Endometrium (tissue), 2 donors: ENCODE data around the gene CLDN18.

Source experiments
- FAIRE-seq: peaks from 2 replicates; lab custom pipeline; 2012; peaks lifted over from hg19 to GRCh38; lab: Jason Lieb, UNC
- donor health status: control.
- donor health status: control.

CLDN18 gene

DNA sequence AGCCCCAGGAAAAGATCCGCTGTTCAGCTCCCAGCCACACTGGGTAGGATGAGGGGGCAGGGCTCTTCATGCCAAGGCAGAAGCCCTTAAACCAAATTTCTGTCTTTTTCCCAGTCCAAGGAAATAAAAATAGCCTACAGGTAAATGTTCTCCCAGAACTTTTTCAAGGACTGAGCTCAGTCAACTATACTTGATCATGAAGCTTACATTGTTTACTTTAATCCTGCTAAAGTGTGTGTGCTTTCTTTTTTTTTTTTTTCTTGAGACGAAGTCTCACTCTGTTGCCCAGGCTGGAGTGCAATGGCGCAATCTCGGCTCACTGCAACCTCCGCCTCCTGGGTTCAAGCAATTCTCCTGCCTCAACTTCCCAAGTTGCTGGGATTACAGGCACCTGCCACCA lies 17.9 kb downstream of the CLDN18 start:
- FAIRE-seq = no peak

DNA sequence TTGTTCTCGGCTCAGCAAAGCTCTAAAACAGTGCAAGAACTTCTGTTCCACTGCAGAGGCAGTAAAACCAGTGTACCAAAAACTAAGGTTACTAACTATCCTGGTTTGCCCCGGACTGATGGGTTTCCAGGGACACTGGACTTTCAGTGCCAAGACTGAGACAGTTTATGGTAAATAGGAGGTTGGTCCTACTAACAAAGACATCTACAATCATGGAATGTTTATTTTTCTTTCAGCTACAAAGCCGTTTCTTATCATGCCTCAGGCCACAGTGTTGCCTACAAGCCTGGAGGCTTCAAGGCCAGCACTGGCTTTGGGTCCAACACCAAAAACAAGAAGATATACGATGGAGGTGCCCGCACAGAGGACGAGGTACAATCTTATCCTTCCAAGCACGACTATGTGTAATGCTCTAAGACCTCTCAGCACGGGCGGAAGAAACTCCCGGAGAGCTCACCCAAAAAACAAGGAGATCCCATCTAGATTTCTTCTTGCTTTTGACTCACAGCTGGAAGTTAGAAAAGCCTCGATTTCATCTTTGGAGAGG lies 20.8 kb downstream of the CLDN18 start:
- no peak for FAIRE-seq

DNA sequence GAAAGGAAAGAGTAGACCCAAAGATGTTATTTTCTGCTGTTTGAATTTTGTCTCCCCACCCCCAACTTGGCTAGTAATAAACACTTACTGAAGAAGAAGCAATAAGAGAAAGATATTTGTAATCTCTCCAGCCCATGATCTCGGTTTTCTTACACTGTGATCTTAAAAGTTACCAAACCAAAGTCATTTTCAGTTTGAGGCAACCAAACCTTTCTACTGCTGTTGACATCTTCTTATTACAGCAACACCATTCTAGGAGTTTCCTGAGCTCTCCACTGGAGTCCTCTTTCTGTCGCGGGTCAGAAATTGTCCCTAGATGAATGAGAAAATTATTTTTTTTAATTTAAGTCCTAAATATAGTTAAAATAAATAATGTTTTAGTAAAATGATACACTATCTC lies 21.6 kb downstream of the CLDN18 start:
- FAIRE-seq = no peak

DNA sequence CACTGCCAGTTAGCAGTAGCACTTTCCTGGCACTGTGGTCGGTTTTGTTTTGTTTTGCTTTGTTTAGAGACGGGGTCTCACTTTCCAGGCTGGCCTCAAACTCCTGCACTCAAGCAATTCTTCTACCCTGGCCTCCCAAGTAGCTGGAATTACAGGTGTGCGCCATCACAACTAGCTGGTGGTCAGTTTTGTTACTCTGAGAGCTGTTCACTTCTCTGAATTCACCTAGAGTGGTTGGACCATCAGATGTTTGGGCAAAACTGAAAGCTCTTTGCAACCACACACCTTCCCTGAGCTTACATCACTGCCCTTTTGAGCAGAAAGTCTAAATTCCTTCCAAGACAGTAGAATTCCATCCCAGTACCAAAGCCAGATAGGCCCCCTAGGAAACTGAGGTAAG lies 22.6 kb downstream of the CLDN18 start:
- no peak for FAIRE-seq

DNA sequence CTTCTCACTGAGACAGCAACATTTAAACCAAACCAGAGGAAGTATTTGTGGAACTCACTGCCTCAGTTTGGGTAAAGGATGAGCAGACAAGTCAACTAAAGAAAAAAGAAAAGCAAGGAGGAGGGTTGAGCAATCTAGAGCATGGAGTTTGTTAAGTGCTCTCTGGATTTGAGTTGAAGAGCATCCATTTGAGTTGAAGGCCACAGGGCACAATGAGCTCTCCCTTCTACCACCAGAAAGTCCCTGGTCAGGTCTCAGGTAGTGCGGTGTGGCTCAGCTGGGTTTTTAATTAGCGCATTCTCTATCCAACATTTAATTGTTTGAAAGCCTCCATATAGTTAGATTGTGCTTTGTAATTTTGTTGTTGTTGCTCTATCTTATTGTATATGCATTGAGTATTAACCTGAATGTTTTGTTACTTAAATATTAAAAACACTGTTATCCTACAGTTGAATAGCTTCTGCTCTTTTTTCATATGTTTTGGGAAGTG lies 23.3 kb downstream of the CLDN18 start:
- FAIRE-seq = no peak

DNA sequence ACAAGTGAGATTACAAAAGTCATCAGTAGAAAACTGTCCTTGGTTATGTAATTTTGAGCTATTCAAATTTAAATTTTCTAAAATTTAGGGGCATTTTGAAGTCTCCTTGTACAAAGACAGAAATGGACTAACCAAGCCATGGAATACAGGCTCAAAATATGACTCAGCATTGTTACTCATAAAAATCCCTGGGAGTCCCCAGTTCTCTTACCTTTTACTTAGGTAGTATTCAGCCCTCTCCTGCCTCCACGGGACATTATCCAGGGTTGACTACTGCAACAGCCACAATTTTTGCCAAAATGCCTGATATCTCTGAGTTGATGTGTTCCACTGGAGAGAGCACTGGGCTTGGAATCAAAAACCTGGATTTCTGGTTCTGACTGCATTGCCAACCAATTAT lies 25.0 kb downstream of the CLDN18 start:
- FAIRE-seq = no peak

DNA sequence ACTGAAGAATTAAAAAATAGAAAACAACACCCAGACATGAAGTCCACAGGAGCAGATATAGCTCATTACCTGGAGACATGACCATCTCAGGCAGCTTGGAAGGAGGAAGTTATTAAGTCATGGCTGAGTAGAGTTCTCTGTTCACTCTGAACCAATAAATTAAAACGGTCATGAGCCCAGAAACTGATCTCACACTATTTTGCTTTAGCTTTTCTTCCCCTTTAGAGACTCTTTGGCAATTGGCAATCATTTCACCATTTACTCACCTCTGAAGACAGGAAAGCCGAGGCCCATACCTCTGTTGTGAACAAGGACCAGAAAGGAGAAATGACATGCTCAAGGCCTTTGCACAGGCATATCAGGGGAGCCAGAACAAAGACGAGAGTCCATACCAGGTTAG lies 26.6 kb downstream of the CLDN18 start:
- FAIRE-seq = no peak

DNA sequence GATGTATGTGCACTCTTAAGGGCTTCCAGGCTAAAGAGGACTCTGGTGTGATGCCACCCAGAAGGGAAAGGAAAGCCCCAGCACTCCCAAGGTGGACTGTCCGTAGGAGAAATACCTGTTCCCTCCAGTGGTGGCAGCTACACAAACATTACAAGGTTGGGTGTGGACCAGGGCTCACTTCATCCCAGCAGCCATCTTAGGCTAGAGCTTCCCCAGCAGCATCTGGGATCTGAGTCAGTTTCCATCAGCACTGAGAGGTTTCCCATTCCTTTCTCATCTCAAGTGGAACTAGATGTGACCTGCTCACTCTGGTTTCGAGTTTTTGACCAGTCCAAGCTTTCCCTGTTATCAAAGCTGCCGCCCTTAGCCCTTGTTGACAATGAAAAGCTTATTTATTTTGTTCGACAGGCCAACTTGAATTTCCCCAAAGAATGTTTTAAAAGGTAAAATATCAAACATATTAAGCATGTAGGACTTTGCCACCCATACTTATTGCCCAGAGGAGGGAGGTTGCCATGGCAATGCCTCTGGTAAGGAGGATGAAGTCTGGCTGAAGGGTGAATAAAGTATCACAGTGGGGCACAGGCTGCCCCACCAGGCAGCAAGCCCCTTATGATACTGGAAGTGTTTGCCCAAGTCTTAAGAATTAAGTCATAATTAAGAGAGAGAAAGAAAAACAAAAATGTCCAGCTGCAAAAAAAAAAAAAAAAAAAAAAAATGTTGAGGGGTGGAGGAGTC lies 28.9 kb downstream of the CLDN18 start:
- FAIRE-seq = no peak

DNA sequence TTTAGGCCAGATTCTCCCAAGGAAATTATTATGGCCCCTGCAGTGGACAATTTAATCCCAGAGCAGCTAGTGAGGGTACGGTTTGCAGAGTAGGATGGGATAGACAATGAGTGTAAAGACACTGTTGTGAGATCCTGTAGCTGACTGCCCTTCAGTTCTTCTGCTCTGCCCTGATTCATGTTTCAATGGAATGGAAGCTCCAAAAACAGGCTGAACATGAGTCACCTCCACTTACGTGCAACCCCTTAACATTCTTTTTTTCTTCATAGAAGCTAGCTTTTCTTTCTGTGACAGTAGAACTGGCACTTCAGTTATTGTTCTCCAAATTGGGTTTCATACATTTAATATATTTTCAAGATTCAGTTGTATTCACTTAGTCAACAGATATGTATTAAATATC lies 32.1 kb downstream of the CLDN18 start:
- no peak for FAIRE-seq

DNA sequence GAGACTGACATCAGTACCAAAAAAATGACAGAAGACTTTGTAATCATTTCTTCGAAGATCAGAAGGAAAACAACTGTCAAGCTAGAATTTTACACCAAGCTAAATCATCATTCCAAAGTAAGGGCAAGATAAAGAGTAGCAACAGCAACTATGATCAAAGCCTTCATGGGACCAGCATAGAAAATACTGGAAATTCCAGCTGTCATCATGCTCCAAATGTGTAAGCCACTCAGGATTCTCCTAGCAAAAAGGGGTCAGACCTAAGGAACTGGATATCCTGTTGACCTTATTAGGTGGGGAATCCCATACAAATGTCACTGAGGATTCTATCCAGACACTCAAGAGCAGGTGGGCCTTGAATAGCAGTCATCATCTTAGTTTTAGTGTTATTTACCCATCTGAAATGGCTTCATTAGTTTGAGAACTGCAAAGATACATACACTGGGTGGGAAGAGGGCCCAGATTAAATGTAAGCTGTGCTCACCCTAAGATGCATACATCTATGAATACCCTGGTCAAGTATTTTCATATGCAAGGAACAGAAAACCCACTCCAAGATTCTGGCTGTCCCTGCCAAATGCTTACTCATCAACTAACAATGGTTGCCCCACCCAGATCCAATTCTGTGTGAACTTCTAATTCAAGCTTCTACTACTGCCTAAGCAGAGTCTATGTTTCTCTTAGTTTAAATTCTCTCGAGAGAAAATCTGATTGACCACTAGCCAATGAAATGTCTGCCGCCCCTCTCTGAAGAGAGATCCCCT lies 33.5 kb downstream of the CLDN18 start:
- no peak for FAIRE-seq

DNA sequence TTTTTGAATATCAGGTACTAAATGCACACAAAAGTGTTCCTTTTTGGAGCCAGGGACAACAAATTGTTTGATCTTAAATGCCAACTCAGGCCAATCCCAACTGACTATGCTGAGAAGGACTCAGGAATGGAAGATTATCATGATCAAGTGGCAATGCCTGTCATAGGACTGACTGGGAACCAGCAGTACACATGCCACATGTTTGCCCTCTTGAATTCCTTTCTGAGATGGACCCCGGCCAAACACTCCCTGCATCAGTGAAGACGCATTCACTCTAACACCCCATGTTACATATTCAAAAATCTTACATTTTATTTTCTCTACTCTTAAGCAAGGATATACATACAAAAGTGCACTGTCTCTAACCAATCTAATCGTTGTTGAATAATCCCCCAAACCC lies 36.1 kb downstream of the CLDN18 start:
- FAIRE-seq = no peak

DNA sequence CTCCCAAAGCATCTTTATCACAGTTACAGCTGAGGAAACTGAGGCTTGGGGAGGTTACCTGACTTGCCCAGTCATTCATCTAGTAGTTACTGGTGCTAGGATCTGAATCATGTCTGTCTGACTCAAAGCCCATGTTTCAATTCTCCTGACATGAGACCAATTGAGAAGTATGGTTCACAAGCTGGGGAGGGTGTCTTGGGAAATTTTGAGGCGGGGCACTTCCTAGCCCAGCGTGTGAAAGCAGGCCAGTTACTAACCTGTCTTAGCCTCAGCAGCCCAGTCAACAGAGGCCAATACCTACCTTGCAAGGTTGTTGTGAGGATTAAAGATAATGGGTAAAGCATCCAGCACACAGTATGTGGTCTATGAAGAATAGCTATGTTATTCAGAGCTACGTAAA lies 37.0 kb downstream of the CLDN18 start:
- FAIRE-seq = no peak

DNA sequence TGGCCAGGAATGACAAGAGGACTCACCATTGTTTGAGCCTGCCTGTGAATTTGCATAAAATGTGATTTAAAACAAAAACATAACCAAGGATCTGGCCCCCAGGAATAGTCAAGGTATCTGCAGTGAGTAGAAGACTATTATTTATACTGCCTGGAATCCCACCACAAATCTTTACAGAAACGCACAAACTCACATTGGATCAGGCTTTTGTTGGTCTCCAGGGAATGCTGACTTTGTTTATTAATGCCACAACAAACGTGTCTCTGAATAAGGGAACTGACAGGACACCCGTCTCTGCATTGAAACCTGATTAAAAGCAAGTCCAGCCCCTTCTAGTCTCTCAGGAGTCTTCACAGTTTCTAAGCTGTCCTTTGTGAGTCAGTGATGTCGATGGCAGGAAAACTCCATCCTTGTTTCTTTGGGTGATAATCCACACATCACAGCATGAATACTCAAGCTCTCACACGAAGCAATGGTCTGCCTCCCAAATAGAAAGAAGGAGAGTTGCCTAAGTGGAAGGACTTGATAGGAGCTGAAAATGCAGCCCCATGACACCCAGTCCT lies 37.7 kb downstream of the CLDN18 start:
- FAIRE-seq = no peak

DNA sequence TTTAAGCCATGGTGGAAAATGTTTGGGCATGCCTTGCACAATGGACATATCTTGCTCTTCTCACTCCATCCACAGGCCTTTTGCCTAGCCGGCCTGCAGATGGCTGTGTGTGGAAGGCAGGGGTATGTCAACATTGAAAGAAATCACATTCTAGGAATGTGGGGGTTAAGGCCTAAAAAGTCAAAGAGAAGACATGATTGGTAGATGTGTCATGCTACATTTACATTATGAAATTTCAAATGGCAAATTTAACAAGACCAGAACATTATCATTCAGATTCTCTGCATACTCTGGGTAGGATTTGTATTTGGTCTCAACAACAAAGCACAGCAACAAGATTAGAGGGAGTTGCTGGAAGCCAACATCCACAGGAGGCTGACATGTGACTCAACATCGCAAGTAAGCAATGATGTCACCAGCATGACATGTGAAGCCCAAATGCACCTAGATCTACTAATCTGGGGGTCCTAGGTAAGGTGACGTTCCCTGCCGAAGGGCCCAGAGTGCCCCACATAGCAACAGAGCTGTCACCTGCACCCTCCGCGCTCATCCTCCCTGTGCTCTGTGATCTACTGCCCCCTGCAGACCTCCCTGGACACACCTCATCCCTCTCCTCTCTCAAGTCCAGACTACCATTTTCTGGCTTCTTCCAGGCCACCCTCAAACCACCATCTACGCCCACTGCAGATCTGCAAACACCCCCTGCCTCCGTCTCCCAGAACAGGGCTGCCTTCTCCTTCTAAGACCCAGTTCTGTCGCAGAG lies 39.4 kb downstream of the CLDN18 start:
- no peak for FAIRE-seq

DNA sequence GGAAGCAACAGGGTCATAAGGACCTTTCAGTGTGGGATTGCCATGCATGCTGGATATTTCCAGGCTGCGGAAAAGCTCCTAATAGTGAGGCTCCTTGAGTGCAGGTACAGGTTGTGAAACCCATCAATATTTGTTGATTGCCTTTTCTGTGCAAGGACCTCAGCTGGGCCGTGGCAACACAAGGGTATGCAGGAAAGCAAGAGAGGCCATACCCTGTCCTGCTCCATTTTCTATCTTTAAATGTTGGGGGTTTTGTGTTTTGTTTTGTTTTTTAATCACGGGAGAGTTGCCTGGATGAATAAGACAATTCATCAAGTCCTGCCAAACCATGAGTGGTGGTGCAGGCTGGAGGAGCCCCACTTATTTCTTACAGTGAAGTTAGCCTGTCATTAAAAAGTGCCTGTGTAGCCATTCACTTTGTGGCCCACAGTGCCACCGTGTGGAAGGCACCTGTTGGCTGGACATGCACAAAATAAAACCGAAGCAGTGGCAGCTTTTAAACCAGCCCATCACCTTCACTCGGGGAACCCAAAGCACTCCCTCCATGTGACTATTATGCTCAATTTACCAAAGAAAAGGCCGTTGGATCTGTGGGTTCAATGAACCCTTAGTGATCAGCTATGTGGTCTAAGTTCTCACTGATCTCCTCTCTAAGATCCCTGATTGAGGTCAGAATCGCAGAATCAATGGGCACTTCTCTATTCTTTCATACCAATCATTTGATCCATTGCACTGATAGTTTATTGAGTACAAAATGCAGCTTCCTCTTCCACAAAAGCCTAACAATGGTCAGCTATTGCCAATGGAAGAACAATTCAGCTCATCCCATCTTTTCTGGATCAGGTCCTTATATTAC lies 42.2 kb downstream of the CLDN18 start:
- FAIRE-seq = no peak

DNA sequence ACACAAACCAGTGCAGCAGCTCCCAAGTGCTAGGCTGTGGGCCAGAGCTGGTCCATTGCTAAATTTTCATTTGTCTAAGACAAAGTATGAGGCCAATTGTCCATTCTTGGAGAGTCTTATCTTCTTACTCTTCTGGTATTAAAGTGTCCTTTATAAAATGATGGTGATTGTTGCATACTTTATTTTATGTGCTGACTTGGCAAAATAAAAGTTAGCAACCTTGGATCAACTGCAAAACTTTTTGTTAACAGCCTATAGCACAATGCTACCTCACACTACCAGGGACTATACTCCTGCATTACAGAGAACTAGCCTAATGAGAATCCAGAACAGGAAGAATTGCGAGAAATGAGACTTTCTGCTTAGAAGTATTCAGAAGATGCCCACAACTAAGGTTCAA lies 44.1 kb downstream of the CLDN18 start:
- FAIRE-seq = no peak

DNA sequence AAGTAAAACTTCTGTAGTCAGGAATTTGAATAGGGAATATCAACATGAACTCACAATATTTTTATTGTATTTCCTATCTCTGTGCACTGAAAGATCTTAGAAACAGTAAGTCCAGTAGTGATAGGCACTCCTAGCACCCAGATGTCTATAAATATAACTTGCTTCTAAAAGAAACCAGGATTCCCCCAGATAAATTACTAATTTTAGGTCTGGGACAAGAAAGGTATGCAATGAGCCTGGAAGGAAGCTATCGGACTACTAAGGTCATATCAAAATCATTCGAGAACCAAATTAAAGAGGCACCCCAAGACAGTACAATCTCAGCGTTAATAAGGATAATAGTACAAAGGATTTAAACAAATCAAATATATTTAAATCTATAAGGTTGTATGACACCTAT lies 47.4 kb downstream of the CLDN18 start:
- no peak for FAIRE-seq

DNA sequence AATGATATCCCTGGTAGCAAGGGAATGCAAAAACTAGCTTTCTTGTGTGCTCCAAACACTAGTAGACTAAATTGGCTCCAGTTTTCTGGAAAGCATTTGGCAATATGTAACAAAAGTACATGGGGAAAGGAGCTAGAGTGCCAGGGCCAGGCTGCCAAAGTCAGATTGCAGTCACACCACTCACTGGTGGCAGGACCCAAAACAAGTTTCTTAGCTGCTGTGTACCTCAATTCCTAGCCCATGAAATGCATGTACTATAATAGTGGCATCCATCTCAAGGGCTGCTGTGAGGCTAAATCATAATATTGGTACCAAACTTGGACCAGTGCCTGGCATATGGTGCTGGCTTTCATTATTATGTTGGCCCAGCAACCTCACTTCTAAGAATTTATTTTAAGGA lies 49.3 kb downstream of the CLDN18 start:
- no peak for FAIRE-seq

DNA sequence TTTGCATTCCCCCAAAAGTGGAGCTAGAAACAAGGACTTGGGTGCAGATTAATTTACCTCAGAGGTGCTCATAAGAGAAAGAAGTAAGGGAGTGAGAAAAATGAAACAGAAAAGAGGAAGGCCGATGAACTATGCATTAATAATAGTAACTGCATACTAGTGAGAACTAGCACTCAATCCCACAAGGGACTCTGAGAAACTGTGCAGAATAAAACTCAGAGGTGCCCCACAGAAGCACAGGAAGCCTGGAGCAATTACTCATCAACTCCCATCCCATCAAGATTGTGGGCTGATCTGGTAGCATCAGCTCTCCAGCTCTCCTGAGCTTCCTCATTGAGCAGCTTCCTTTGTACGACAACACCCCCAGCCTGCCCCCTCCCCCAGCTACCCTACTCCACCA lies 50.8 kb downstream of the CLDN18 start:
- no peak for FAIRE-seq

DNA sequence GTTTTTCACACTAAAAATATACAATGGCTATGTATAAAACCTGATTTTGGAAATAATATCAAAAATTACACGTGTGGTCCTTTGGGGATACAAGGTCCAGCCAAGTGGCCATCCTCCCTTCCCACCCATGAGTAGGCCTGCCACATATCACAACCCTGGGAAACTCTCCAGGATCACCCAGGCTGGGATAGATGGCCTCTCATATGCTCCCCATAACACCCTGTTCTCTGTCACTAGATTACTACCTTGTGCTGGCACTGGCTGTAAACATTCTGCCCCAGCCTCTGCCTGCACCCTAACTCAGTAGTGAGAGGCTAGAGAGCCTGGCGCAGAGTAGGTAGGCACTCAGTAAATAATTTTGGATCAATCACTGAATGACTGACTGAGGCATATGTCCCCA lies 52.1 kb downstream of the CLDN18 start:
- FAIRE-seq = no peak

DNA sequence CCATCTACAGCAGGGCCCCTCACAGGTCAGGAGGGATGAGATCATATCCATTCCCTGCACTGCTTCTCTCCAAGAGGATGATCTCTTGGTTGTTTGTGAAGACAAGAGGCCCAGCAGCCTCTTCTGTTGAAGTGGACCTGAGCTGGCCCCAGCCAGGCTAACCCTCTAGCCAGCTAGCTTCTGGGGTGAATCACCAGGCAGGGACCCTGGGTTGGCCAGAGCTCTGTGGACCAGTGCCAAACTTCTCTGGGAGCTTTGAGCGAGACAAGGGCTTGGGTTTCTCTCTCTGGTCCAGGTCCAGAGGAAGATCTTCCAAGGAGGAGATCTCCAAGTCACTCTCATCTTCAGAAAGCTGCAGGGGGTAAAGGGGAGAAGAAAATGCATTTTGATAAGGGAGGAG lies 52.7 kb downstream of the CLDN18 start:
- FAIRE-seq = no peak
